Immature natural killer cell (primary cell): ENCODE results near the gene E2F8. TPM values are rescaled to one million over a fixed set of nuclear protein-coding genes. Genes with fewer than 3 reads are reported as not detected.
A peak's percentile ranks its signal among the peaks of the same experiment; 100 is the strongest.
"Not testable (repeated sequence)": the region's sequence is repeated elsewhere in the genome, so short reads cannot be mapped to it uniquely, and the experiment has no call there.

Source experiments
- DNase-seq, 3 donors: peaks; one replicate each; pipeline ENCODE4 v3.0.0; 2022; ENCODE audit warnings: mixed read lengths in 1 of 3
- H3K27ac Mint-ChIP-seq, 6 donors: one replicate each; pipeline ENCODE4 v1.8.0; 2020; ENCODE audit warnings: mixed read lengths in 6 of 6, mild to moderate bottlenecking in 5 of 6, inconsistent platforms in 4 of 6, moderate library complexity in 3 of 6
- H3K27me3 Mint-ChIP-seq, 3 donors: one replicate each; pipeline ENCODE4 v1.8.0; 2020 to 2021; ENCODE audit warnings: low read depth in 3 of 3, mild to moderate bottlenecking in 3 of 3, mixed read lengths in 3 of 3, moderate library complexity in 3 of 3, inconsistent platforms in 1 of 3
- H3K36me3 Mint-ChIP-seq, 3 donors: one replicate each; pipeline ENCODE4 v1.8.0; 2020; ENCODE audit warnings: mixed read lengths in 3 of 3, inconsistent platforms in 2 of 3, mild to moderate bottlenecking in 2 of 3
- H3K4me1 Mint-ChIP-seq, 2 donors: one replicate each; pipeline ENCODE4 v1.8.0; 2020; ENCODE audit warnings: inconsistent platforms in 2 of 2, mild to moderate bottlenecking in 2 of 2, mixed read lengths in 2 of 2, moderate library complexity in 1 of 2
- H3K4me3 Mint-ChIP-seq, 5 donors: one replicate each; pipeline ENCODE4 v1.8.0; 2020; ENCODE audit warnings: mild to moderate bottlenecking in 5 of 5, mixed read lengths in 5 of 5, inconsistent platforms in 3 of 5, moderate library complexity in 3 of 5
- H3K9me3 Mint-ChIP-seq, 6 donors: one replicate each; pipeline ENCODE4 v1.8.0; 2020; ENCODE audit warnings: mild to moderate bottlenecking in 6 of 6, mixed read lengths in 6 of 6, inconsistent platforms in 4 of 6, moderate library complexity in 3 of 6
- polyA plus RNA-seq, 3 donors: library from polyadenylated mRNA; unstranded; fragments of 300-500 nt; fragmentation: Illumina TruSeq; gene quantifications; one replicate each; pipeline ENCODE4 v1.2.3, GENCODE V29; 2021

E2F8 gene
- polyA plus RNA-seq, 3 donors from 2014 or later: 0.17 TPM; not detected in 2

GRCh38 chr11:19267567-19267966, 26.8 kb upstream of the E2F8 start:
- Mint-ChIP-seq H3K9me3 (no peaks in the 10 kb centered on the region), H3K27me3 (peaks cover 0 to 5% (median 5%) of the 10 kb centered on the region in 3 donors), H3K4me3 (no peak overlapping the region), H3K4me1 (no peaks in the 10 kb centered on the region), H3K27ac (no peak overlapping the region), H3K36me3 (peaks cover 0 to 3% (median 0%) of the 10 kb centered on the region in 3 donors)
- DNase-seq: no peak

DNA sequence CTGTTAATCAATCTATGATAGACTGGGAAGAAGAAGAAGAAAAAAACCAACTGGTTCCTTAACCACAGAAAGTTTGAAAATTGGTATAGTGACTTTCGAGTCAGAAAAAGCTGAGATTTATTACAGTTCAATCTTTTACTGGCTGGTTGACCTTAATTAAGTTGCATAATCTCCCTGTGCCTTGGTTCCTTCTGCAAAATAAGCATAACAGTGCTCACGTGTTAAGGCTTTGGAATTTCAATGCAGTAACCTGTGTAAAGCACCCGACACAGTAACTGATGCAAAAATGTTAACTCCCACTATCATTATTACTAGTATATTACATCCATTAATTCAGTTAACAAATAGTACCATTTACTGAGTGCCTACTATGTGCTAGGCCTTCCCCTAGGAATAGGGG, 22.6 kb upstream of the E2F8 start:
- Mint-ChIP-seq H3K4me3 (no peak overlapping the region), H3K27ac (no peak overlapping the region), H3K4me1 (no peaks in the 10 kb centered on the region)

DNA sequence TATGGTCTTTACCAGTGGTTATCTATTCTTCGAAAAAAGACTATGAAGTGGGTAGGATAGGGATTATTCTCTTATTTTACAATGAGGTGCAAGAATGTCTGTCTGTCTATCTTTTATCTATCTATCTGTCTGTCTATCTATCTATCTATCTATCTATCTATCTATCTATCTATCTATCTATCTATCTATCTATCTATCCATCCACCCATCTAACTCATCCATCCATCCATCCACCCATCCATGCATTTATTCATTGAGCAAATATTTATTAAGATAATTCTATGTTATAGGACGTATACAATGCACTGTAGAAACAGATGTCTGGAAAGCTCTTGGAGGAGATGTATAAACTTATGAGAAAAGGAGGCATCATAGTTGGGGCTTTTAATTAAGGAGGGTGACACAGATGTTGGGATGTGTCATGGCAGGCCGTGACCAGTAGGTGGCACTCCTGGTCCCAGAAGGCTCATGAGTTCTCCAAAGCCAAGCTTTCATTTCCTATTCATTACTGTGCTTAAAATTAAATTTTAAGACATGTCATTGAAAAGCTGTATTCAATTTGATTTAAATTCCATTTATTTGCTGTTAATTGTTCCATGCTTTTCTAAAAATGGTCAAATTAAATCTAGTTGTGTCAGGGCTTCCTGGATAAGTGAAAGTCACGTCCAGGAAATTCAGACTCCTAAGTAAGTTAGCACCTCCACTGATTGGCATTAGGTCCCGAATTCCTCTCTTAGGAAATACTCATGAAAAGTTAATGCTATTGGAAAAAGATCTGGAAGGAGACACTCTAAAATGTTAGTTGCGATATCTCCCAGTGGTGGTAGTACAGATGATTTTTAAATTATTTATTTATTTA, 19.0 kb upstream of the E2F8 start:
- Mint-ChIP-seq H3K27me3 (peaks cover 0 to 4% (median 2%) of the 10 kb centered on the region in 3 donors), H3K36me3 (no peaks in the 10 kb centered on the region), H3K9me3 (no peaks in the 10 kb centered on the region), H3K4me1 (no peaks in the 10 kb centered on the region), H3K27ac (no peak overlapping the region), H3K4me3 (peak overlapping the region in 1 of 5 donors; percentile 35)
- DNase-seq: peak; percentile 54 to 65 (median 60)

More for the DNA sequence above, 22.6 kb upstream of the E2F8 start:
- no peaks in the 10 kb centered on the region for H3K36me3 Mint-ChIP-seq
- no peak for DNase-seq
- H3K27me3 Mint-ChIP-seq: peaks cover 0 to 4% (median 3%) of the 10 kb centered on the region in 3 donors
- no peaks in the 10 kb centered on the region for H3K9me3 Mint-ChIP-seq

GRCh38 chr11:19258641-19259230, 18.0 kb upstream of the E2F8 start:
- Mint-ChIP-seq H3K4me3 (no peak overlapping the region), H3K27me3 (peaks cover 0 to 4% (median 3%) of the 10 kb centered on the region in 3 donors), H3K4me1 (no peaks in the 10 kb centered on the region), H3K27ac (no peak overlapping the region), H3K36me3 (no peaks in the 10 kb centered on the region), H3K9me3 (no peaks in the 10 kb centered on the region)
- DNase-seq: no peak

DNA sequence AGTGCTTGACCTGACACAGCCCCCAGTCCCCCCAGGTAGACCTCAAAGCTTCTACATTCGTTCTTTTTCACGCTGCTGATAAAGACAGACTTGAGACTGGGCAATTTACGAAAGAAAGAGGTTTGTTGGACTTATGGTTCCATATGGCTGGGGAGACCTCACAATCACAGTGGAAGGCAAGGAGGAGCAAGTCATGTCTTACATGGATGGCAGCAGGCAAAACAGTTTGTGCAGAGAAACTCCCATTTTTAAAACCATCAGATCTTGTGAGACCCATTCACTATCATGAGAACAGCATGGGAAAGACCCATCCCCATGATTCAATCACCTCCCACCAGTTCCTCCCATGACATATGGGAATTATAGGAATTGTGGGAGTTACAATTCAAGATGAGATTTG, 13.7 kb upstream of the E2F8 start:
- not testable (repeated sequence) for H3K9me3 Mint-ChIP-seq, H3K4me1 Mint-ChIP-seq, H3K4me3 Mint-ChIP-seq, H3K36me3 Mint-ChIP-seq, H3K27ac Mint-ChIP-seq, DNase-seq, H3K27me3 Mint-ChIP-seq

- no peaks in the 10 kb centered on the region for H3K4me1 Mint-ChIP-seq
- no peak for DNase-seq
- H3K4me3 Mint-ChIP-seq: no peak overlapping the region
- H3K9me3 Mint-ChIP-seq: peaks cover 0 to 6% (median 0%) of the 10 kb centered on the region in 6 donors
- H3K27ac Mint-ChIP-seq: no peak overlapping the region
- no peaks in the 10 kb centered on the region for H3K36me3 Mint-ChIP-seq
- peaks cover 2 to 4% (median 2%) of the 10 kb centered on the region in 3 donors for H3K27me3 Mint-ChIP-seq
Measured at GRCh38 chr11:19253817-19254216, 13.1 kb upstream of the E2F8 start.

DNA sequence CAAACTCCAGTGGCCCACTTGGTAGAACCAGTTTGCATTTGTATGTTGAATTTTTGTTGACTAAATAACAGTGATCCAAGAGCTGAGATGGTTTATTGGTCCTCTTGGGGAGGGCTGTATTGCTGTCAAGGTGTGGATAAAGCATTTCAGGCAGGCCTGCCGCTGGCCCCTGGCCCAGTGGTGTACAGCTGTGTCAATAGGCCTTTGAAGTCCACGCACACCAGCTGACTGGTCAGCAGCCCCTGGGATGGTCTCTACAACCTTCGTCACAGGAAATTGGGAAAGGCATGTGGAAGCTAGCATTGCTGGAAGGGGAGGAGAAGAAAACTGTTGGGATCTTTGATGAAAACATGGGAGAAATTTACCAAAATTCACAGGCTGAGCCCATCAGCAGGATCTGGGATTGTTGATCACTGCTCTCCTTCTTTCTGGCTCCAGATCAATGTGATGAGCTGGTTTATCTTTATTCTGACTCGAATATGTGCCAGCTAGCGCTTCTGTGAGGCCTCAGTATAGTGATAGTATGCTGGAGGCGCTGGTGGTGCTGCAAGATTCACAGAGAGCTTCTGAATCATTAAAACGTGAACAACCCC, 12.5 kb upstream of the E2F8 start:
- no peak for DNase-seq
- Mint-ChIP-seq H3K4me1 (no peaks in the 10 kb centered on the region), H3K36me3 (no peaks in the 10 kb centered on the region), H3K4me3 (no peak overlapping the region), H3K27me3 (peaks cover 2 to 4% (median 2%) of the 10 kb centered on the region in 3 donors), H3K9me3 (peaks cover 0 to 6% (median 0%) of the 10 kb centered on the region in 6 donors), H3K27ac (no peak overlapping the region)

DNA sequence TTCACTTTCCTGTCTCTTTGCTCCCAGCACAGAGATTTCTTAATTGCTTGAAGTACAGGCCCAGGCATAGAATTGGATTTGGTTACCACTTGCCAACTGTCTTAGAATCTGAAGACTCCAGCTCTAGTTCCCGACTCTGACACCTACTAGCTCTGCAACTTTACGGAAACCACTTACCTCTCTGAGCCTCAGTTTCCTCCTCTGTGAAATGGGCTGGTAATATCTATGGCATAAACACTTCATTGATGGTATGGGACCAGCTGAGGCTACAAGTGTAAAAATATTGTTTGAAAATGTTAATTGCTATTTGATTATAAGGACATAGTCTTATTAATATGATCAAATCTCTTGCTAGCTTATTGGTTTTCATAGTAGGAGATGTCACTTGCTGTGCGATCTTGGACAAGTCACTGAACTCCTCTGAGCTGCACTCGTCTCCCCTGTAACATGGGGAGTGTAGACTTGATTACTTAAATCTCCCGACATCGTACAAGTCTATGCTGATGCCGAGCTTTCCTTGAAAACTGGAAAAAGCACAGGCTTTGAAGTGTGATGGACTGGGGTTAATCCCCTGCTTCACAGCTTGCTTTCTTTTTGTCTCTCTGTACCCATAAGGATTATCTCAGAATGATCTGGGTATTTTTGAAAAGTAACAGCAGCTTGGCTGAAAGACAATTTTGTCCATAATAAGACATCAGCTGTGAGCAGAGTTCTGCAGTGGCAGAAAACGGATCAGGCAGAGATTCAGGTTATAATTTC, 11.8 kb upstream of the E2F8 start:
- DNase-seq: no peak
- H3K4me3 Mint-ChIP-seq: no peak overlapping the region
- H3K27me3 Mint-ChIP-seq: peaks cover 2 to 5% (median 4%) of the 10 kb centered on the region in 3 donors
- peaks cover 0 to 6% (median 0%) of the 10 kb centered on the region in 6 donors for H3K9me3 Mint-ChIP-seq
- H3K36me3 Mint-ChIP-seq: no peaks in the 10 kb centered on the region
- H3K4me1 Mint-ChIP-seq: no peaks in the 10 kb centered on the region
- H3K27ac Mint-ChIP-seq: no peak overlapping the region

GRCh38 chr11:19251577-19251976, 10.8 kb upstream of the E2F8 start:
- Mint-ChIP-seq H3K4me3 (no peak overlapping the region), H3K27ac (no peak overlapping the region), H3K27me3 (peaks cover 2 to 7% (median 5%) of the 10 kb centered on the region in 3 donors), H3K4me1 (no peaks in the 10 kb centered on the region), H3K36me3 (no peaks in the 10 kb centered on the region), H3K9me3 (peaks cover 0 to 7% (median 0%) of the 10 kb centered on the region in 6 donors)
- no peak for DNase-seq

DNA sequence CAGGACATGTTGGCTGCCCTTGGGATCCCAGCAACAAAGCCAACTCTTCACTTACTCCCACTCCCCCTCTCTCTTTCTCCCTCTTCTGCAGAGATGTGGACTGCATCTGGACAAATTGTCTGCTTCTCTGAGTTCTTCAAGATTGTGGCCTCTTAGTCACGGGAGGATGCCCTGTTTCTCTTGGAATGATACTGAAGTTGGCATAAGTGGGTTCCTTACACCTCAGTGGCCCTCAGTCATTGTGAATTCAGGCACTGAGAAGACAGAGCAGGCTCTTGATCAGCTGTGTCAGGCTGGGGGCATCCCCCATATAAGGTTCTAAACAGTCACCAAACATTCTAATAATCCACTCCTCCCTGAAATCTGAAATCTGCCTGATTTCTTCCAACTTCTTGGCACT, 6.1 kb upstream of the E2F8 start:
- DNase-seq: no peak
- Mint-ChIP-seq H3K4me1 (peaks cover 6 to 8% of the 10 kb centered on the region in 2 donors), H3K4me3 (no peak overlapping the region), H3K27ac (no peak overlapping the region), H3K27me3 (peaks cover 0 to 28% (median 8%) of the 10 kb centered on the region in 3 donors), H3K36me3 (no peaks in the 10 kb centered on the region), H3K9me3 (peaks cover 0 to 4% (median 0%) of the 10 kb centered on the region in 6 donors)

DNA sequence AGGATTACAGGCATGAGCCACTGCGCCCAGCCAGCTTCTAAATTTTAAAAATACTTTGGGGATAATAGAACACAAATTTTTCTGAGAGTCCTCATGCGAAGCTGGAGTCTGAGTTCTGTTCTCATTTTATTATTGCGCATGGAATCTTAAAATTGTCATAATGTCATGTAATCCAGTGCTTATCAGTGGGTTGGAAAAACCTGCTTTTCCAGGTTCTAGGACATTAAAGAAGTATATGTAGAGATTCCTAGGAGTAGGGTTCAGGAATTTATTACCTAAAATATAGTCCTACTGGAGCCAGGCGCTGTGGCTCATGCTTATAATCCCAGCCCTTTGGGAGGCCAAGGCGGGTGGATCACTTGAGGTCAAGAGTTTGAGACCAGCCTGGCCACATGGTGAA, 4.6 kb upstream of the E2F8 start:
- Mint-ChIP-seq H3K4me1 (peaks cover 9 to 13% of the 10 kb centered on the region in 2 donors), H3K4me3 (no peak overlapping the region), H3K27me3 (peaks cover 3 to 34% (median 10%) of the 10 kb centered on the region in 3 donors), H3K9me3 (peaks cover 0 to 3% (median 0%) of the 10 kb centered on the region in 6 donors), H3K27ac (no peak overlapping the region), H3K36me3 (no peaks in the 10 kb centered on the region)
- no peak for DNase-seq

DNA sequence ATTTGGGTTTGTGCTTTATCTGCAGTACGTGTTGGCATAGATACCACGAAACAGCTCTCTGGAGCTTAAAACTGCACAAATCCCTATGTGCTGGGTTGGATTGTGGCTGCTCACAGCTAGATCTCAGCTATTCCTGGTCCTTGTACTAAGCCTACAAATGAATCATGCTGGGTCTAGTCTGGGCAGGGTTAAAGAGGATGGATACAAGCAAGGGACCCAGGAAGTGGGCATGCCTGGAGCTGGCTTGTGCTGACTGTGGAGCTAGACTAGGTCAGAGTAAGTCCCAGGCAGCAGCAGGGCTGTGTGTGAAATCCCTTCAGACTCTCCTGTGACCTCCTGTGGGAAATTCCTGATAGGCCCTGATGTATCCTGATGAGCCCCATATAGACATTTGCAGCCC, 3.9 kb upstream of the E2F8 start:
- no peak overlapping the region for H3K4me3 Mint-ChIP-seq
- no peaks in the 10 kb centered on the region for H3K36me3 Mint-ChIP-seq
- DNase-seq: no peak
- H3K9me3 Mint-ChIP-seq: peaks cover 0 to 3% (median 0%) of the 10 kb centered on the region in 6 donors
- peaks cover 3 to 34% (median 9%) of the 10 kb centered on the region in 3 donors for H3K27me3 Mint-ChIP-seq
- H3K27ac Mint-ChIP-seq: no peak overlapping the region
- peaks cover 13 to 19% of the 10 kb centered on the region in 2 donors for H3K4me1 Mint-ChIP-seq

DNA sequence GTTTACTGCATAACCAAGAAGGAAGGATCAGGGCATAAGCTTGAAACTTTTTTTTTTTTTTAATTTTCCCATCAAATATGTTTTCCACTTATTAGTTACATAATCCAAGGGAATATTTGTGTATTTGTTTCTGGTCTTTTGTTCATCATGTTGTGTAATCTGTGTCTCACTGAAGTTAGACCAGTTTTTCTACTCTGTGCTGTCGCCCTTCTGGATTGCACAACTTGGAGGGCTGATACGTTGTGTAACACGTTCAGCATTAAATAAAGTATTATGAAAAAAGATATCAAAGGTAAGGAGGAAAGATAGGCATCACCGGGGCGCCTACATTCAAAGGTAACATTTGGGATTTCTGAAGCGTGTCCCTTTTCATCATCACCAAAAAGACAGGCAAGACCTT, 3.3 kb upstream of the E2F8 start:
- Mint-ChIP-seq H3K4me3 (no peak overlapping the region), H3K27me3 (peaks cover 3 to 34% (median 9%) of the 10 kb centered on the region in 3 donors), H3K9me3 (peaks cover 0 to 2% (median 0%) of the 10 kb centered on the region in 6 donors)

More for the DNA sequence above, 3.3 kb upstream of the E2F8 start:
- H3K4me1 Mint-ChIP-seq: peaks cover 13 to 19% of the 10 kb centered on the region in 2 donors
- no peaks in the 10 kb centered on the region for H3K36me3 Mint-ChIP-seq
- DNase-seq: no peak
- H3K27ac Mint-ChIP-seq: no peak overlapping the region
